Hippocampal formation (tissue), 2 donors: ENCODE results near the gene TEKT2.

ENCODE experiments used
- DNase-seq, 2 donors: peaks; one replicate each; lab custom pipeline; 2025; lab: John Stamatoyannopoulos, UW

Gene TEKT2

GRCh38 chr1:36106269-36106668 lies 22.4 kb downstream of the TEKT2 start:
- no peak for DNase-seq

- DNase-seq: no peak
Observed at GRCh38 chr1:36107394-36107793, 23.5 kb downstream of the TEKT2 start.

GRCh38 chr1:36108314-36108713 lies 24.4 kb downstream of the TEKT2 start:
- DNase-seq: no peak

- no peak for DNase-seq
Observed at GRCh38 chr1:36109041-36109679, 25.3 kb downstream of the TEKT2 start.

- DNase-seq: no peak
Observed at GRCh38 chr1:36111151-36111550, 27.3 kb downstream of the TEKT2 start.

- no peak for DNase-seq
Observed at GRCh38 chr1:36112823-36113222, 28.9 kb downstream of the TEKT2 start.

GRCh38 chr1:36114371-36114770 lies 30.5 kb downstream of the TEKT2 start:
- DNase-seq: no peak

- DNase-seq: no peak
Observed at GRCh38 chr1:36115200-36115669, 31.3 kb downstream of the TEKT2 start.

GRCh38 chr1:36115931-36116330 lies 32.0 kb downstream of the TEKT2 start:
- DNase-seq: no peak

GRCh38 chr1:36116901-36117300 lies 33.0 kb downstream of the TEKT2 start:
- no peak for DNase-seq

- no peak for DNase-seq
Observed at GRCh38 chr1:36118447-36119204, 34.7 kb downstream of the TEKT2 start.

- DNase-seq: no peak
Observed at GRCh38 chr1:36119456-36119855, 35.6 kb downstream of the TEKT2 start.

- no peak for DNase-seq
Observed at GRCh38 chr1:36122062-36123030, 38.5 kb downstream of the TEKT2 start.

- DNase-seq: peak in 1 of 2 donors; percentile 34
Observed at GRCh38 chr1:36123356-36123755, 39.5 kb downstream of the TEKT2 start.

GRCh38 chr1:36124404-36125128 lies 40.7 kb downstream of the TEKT2 start:
- no peak for DNase-seq

GRCh38 chr1:36125129-36125991 lies 41.5 kb downstream of the TEKT2 start, which contains the start of gene COL8A2:
COL8A2 (minus strand) TSS chr1:36125222; CDS start chr1:36100242, 24,980 bp downstream.
- DNase-seq: no peak

- no peak for DNase-seq
Observed at GRCh38 chr1:36126005-36126716, 42.3 kb downstream of the TEKT2 start.

- no peak for DNase-seq
Observed at GRCh38 chr1:36126797-36127500, 43.1 kb downstream of the TEKT2 start.
